D721Med (cell line): ENCODE results near the gene UBQLN1.

Experiments
- DNase-seq: peaks from one replicate; pipeline ENCODE4 v3.0.0; 2011; ENCODE audit warnings: low spot score; ENCODE audit not compliant: insufficient read length
- FAIRE-seq: peaks from 2 replicates; lab custom pipeline; 2011; peaks lifted over from hg19 to GRCh38; lab: Jason Lieb, UNC
- CTCF ChIP-seq: IDR thresholded peaks from 2 replicates; pipeline ENCODE4 v1.5.1; 2012; ENCODE audit warnings: mild to moderate bottlenecking, control low read depth; ENCODE audit not compliant: insufficient read depth; ENCODE audit errors: missing control alignments

The UBQLN1 gene

GRCh38 chr9:83722726-83723495 is 15.2 kb upstream of the UBQLN1 start:
- no peak for TF ChIP-seq CTCF
- DNase-seq (no peak), FAIRE-seq (no peak)

GRCh38 chr9:83721509-83721908 is 13.8 kb upstream of the UBQLN1 start:
- FAIRE-seq (no peak), DNase-seq (no peak)
- no peak for TF ChIP-seq CTCF

GRCh38 chr9:83715794-83716193 is 8.0 kb upstream of the UBQLN1 start:
- DNase-seq: no peak
- no peak for FAIRE-seq
- no peak for TF ChIP-seq CTCF

GRCh38 chr9:83715221-83715620 is 7.5 kb upstream of the UBQLN1 start:
- DNase-seq: no peak
- no peak for TF ChIP-seq CTCF
- FAIRE-seq: no peak

- TF ChIP-seq CTCF: peak; percentile 7
- no peak for DNase-seq
- no peak for FAIRE-seq
Measured at GRCh38 chr9:83714329-83714728, 6.6 kb upstream of the UBQLN1 start.

GRCh38 chr9:83708515-83709158 is 879 bp upstream of the UBQLN1 start:
- FAIRE-seq: no peak
- TF ChIP-seq CTCF: no peak
- no peak for DNase-seq

- no peak for DNase-seq
- no peak for TF ChIP-seq CTCF
- FAIRE-seq: no peak
Measured at GRCh38 chr9:83707518-83707767, 315 bp downstream of the UBQLN1 start.
